Peyer's patch (tissue), 4 donors: ENCODE data around the gene PEDS1.

Experiments used
- CTCF ChIP-seq, 6 experiments: fragments of 450-650 bp in 4 of 6; fragments of 200-600 bp in 2 of 6; sonication (generic) in 1 of 6; IDR thresholded peaks; one replicate each; pipeline ENCODE4 v1.5.1; 2017 to 2019; ENCODE audit warnings: antibody characterized with exemption in 6 of 6, mild to moderate bottlenecking in 3 of 6, moderate library complexity in 1 of 6
- POLR2A ChIP-seq, 2 donors: fragments of 450-650 bp; IDR thresholded peaks; one replicate each; pipeline ENCODE4 v1.5.1; 2017; ENCODE audit warnings: antibody characterized with exemption in 2 of 2, mild to moderate bottlenecking in 2 of 2, moderate library complexity in 2 of 2

GRCh38 chr20:50193199-50193835, 39.8 kb upstream of the PEDS1 start:
- TF ChIP-seq CTCF (IDR thresholded peaks at IDR 0.05) = no peak
- no peak for TF ChIP-seq POLR2A (IDR thresholded peaks at IDR 0.05)
